Fibroblast of lung (primary cell): ENCODE results near the gene CYB561A3. TPM values are rescaled to one million over a fixed set of nuclear protein-coding genes. Genes with fewer than 3 reads are reported as not detected.

Experiments used
- DNase-seq, 2 donors: peaks; one replicate each; pipeline versions ENCODE4 v3.0.0 to v3.0.0-alpha.2; 2010; ENCODE audit warnings: low read depth in 2 of 2
- H2AFZ ChIP-seq: 2 replicates; pipeline ENCODE4 v1.5.1; 2012; ENCODE audit warnings: low read length, control low read depth, inconsistent platforms
- H3K27ac ChIP-seq: 2 replicates; pipeline ENCODE4 v1.5.1; 2011; ENCODE audit warnings: low read length, control low read depth; ENCODE audit not compliant: insufficient read depth
- H3K27me3 ChIP-seq: 2 replicates; pipeline ENCODE4 v1.5.1; 2011; ENCODE audit warnings: mild to moderate bottlenecking, low read length; ENCODE audit not compliant: control insufficient read depth, insufficient read depth
- H3K36me3 ChIP-seq: 2 replicates; pipeline ENCODE4 v1.5.1; 2011; ENCODE audit warnings: low read length; ENCODE audit not compliant: control insufficient read depth, insufficient read depth
- H3K4me1 ChIP-seq: 2 replicates; pipeline ENCODE4 v1.5.1; 2011; ENCODE audit warnings: low read length; ENCODE audit not compliant: control insufficient read depth, insufficient read depth; ENCODE audit errors: extremely low read depth
- H3K4me2 ChIP-seq: 2 replicates; pipeline ENCODE4 v1.5.1; 2011; ENCODE audit warnings: low read length, control low read depth; ENCODE audit not compliant: insufficient read depth; ENCODE audit errors: extremely low read depth
- H3K4me3 ChIP-seq, 4 experiments: fragments of 200-600 bp in 1 of 4; sonication (generic) in 1 of 4; replicated peaks in 1 of 4; 2 replicates each; pipeline ENCODE4 v1.5.1; 2011 to 2016; ENCODE audit warnings: low read length in 4 of 4, low read depth in 3 of 4, mild to moderate bottlenecking in 3 of 4, control low read depth in 2 of 4, inconsistent platforms in 1 of 4, mixed read lengths in 1 of 4; ENCODE audit not compliant: insufficient read depth in 1 of 4; ENCODE audit errors: control extremely low read depth in 1 of 4
- H3K79me2 ChIP-seq: 2 replicates; pipeline ENCODE4 v1.5.1; 2012; ENCODE audit warnings: mild to moderate bottlenecking, low read length, inconsistent platforms; ENCODE audit not compliant: control insufficient read depth, insufficient read depth
- H3K9ac ChIP-seq: 2 replicates; pipeline ENCODE4 v1.5.1; 2011; ENCODE audit warnings: mild to moderate bottlenecking, low read length, control low read depth; ENCODE audit not compliant: insufficient read depth
- H3K9me3 ChIP-seq: 2 replicates; pipeline ENCODE4 v1.5.1; 2012; ENCODE audit warnings: low read depth, low read length; ENCODE audit not compliant: control insufficient read depth, insufficient read depth
- H4K20me1 ChIP-seq: 2 replicates; pipeline ENCODE4 v1.5.1; 2011; ENCODE audit warnings: low read length; ENCODE audit not compliant: control insufficient read depth, insufficient read depth; ENCODE audit errors: extremely low read depth
- CTCF ChIP-seq, 2 donors: IDR thresholded peaks in 1 of 2; conservative IDR thresholded peaks in 1 of 2; 1 replicate in 1 of 2; 2 replicates in 1 of 2; pipeline ENCODE4 v1.5.1; 2011 to 2012; ENCODE audit warnings: low read length in 2 of 2, control low read depth in 1 of 2, inconsistent platforms in 1 of 2, low read depth in 1 of 2, mild to moderate bottlenecking in 1 of 2
- EZH2 ChIP-seq: IDR thresholded peaks from 2 replicates; pipeline ENCODE4 v1.5.1; 2012; ENCODE audit warnings: low read length, control low read depth, mild to moderate bottlenecking; ENCODE audit errors: missing control alignments
- polyA plus RNA-seq, 2 donors: library from polyadenylated mRNA; depleted of rRNA in 1 of 2; stranded (reverse) in 1 of 2; unstranded in 1 of 2; fragments of >200 nt; gene quantifications; 2 replicates each; pipeline ENCODE4 v1.2.1, GENCODE V29; 2011 to 2012; ENCODE audit warnings: missing spikeins in 1 of 2
- total RNA-seq: library from RNA; depleted of rRNA; stranded (reverse); fragments of >200 nt; gene quantifications from 2 replicates; pipeline ENCODE4 v1.2.1, GENCODE V29; 2014

Gene CYB561A3
- total and polyA plus RNA-seq, 2 donors (not counting 1 experiment from before 2014, with no cell fraction given) = 43.9 to 65.1 TPM

GRCh38 chr11:61343792-61344745 is 17.6 kb downstream of the CYB561A3 start:
- DNase-seq = no peak
- Histone ChIP-seq H4K20me1 (no peaks in the 10 kb centered on the region), H3K36me3 (peaks cover 5% of the 10 kb centered on the region), H3K79me2 (no peaks in the 10 kb centered on the region), H2AFZ (no peak overlapping the region), H3K27ac (no peak overlapping the region), H3K9ac (no peak overlapping the region), H3K4me3 (no peak overlapping the region), H3K27me3 (no peaks in the 10 kb centered on the region), H3K9me3 (no peaks in the 10 kb centered on the region), H3K4me1 (no peaks in the 10 kb centered on the region), H3K4me2 (no peak overlapping the region)
- TF ChIP-seq CTCF (conservative IDR thresholded peaks at IDR 0.05 in 1 of 2, IDR thresholded peaks at IDR 0.05 in 1 of 2; ENCODE audit: low read depth in 1 of 2, low read length in 2 of 2) (no peak), EZH2 (no peak)

GRCh38 chr11:61342207-61342803 is 19.4 kb downstream of the CYB561A3 start:
- Histone ChIP-seq H3K4me2 (no peak overlapping the region), H3K27me3 (no peaks in the 10 kb centered on the region), H3K9me3 (no peaks in the 10 kb centered on the region), H2AFZ (no peak overlapping the region), H4K20me1 (no peaks in the 10 kb centered on the region), H3K4me1 (no peaks in the 10 kb centered on the region), H3K36me3 (peaks cover 3% of the 10 kb centered on the region), H3K79me2 (no peaks in the 10 kb centered on the region), H3K27ac (no peak overlapping the region), H3K9ac (no peak overlapping the region), H3K4me3 (no peak overlapping the region)
- no peak for DNase-seq
- no peak for TF ChIP-seq CTCF (conservative IDR thresholded peaks at IDR 0.05 in 1 of 2, IDR thresholded peaks at IDR 0.05 in 1 of 2; ENCODE audit: low read depth in 1 of 2, low read length in 2 of 2)
- TF ChIP-seq EZH2 = no peak

GRCh38 chr11:61341706-61342105 is 20.0 kb downstream of the CYB561A3 start:
- H3K27me3 ChIP-seq = no peaks in the 10 kb centered on the region
- no peak overlapping the region for H3K4me2 ChIP-seq
- H3K27ac ChIP-seq = no peak overlapping the region
- TF ChIP-seq CTCF (conservative IDR thresholded peaks at IDR 0.05 in 1 of 2, IDR thresholded peaks at IDR 0.05 in 1 of 2; ENCODE audit: low read depth in 1 of 2, low read length in 2 of 2) (no peak), EZH2 (no peak)
- H3K4me3 ChIP-seq = no peak overlapping the region
- H3K4me1 ChIP-seq = no peaks in the 10 kb centered on the region
- no peaks in the 10 kb centered on the region for H4K20me1 ChIP-seq
- H3K79me2 ChIP-seq = no peaks in the 10 kb centered on the region
- H3K36me3 ChIP-seq = peaks cover 3% of the 10 kb centered on the region
- no peaks in the 10 kb centered on the region for H3K9me3 ChIP-seq
- no peak overlapping the region for H3K9ac ChIP-seq
- no peak for DNase-seq
- no peak overlapping the region for H2AFZ ChIP-seq
